GM18873 (cell line): Measurements from ENCODE around the gene RPS6KA5.

ENCODE experiments used
- ATAC-seq: cut with Tn5 transposase; IDR thresholded peaks from one replicate; pipeline ENCODE4 v1.9.1; 2021; ENCODE audit warnings: mild to moderate bottlenecking, moderate library complexity, moderate number of reproducible peaks; ENCODE audit not compliant: unreplicated experiment, low FRiP score

The RPS6KA5 gene

GRCh38 chr14:91032248-91032647 is 28.2 kb downstream of the RPS6KA5 start:
- no peak for ATAC-seq

GRCh38 chr14:91031666-91032065 is 28.8 kb downstream of the RPS6KA5 start:
- no peak for ATAC-seq

DNA sequence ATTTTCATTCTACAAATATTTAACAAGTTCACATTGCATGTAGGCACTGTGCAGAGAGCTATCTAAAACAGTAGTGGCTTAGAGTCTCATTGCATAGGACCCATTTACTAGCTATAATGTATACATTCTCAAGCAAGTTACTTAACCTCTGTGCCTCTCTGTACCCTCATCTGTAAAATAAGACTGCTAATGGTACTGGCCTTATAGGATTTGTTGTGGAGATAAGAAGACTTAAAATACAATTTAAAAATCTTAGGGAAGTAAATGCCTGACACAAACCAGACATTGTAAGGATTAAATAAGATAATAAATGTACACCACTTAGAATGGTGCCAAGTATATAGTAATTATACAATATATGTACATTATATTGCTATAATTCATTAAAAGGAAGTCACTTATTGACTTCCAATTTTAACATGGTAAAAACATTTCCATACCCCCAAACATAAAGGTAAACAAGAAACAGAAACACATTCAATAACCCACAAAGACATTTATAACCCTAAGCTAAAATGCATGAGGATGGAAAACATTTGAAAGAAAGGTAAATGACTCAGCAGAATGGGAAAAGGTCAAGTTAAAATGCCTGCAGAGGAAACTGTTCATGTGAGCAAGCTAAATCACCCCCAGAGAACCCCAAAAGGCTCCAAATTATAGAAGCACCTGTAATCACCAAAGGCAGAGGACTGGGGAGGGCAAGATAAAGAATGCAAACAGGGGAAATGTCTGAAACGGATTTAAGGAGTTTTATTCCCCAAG is 30.8 kb downstream of the RPS6KA5 start:
- ATAC-seq = no peak

DNA sequence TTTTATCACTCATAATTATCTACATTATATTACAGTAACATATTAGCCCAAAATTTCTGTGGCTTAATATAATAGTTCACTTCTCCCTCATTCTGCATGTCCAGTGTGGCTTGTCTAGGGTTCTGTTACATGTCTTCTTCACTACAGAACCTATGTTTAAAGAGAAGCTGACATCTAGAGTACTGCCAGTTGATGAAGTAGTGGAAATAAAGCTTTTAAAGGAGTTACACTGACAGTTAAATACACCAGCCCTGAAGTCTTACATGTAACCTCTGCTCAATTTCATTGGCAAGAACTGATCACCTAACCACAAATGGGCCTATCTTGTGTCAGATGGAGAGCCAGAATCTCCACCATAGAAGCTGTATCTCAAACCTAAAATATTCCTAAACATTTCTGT is 32.9 kb downstream of the RPS6KA5 start:
- no peak for ATAC-seq

- ATAC-seq = peak; percentile 86
These were observed 37.8 kb downstream of the RPS6KA5 start for GRCh38 chr14:91022622-91023028.

DNA sequence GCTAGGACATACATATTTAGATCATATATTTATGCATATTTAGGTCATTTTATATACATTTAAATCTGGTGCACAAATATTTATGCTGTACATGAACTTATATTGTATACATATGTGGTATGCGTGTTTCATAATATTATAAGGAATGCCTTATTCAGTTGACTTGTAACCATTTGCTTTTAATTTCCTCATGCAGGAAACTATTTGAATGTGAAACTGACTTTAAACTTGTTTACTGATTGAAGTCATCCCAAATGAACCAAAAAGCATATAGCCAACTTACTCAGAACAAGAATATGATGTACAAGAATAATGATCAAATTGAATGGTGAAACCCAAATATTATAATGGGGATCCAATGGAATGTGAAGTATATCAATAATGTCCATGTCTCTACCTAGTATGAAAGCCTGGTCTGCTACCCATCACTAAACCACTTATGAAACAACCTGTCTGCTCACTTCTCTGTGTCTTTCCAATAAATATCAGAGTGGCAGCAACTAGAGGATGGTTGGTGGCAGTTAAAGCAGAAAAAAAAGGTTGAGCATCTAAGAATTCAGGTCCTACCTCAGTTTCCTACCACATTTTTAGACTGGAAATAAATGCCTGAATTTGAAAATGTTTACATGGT is 38.3 kb downstream of the RPS6KA5 start:
- ATAC-seq = no peak

DNA sequence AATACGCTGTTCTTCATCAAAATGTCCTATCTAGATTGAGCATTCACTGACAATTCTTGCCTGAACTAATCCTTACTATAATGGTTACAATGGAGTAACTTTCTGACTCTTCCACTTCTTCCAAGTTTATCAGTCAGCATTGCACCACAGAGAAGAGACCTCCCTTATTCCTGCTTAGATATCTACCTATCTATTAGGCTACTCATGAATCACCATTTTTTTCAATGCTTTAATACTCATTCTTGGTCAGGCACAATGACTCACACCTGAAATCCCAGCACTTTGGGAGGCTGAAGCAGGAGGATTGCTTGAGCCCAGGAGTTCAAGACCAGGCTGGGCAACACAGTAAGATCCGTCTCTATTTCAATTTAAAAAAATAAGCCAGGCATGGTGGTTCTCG is 39.3 kb downstream of the RPS6KA5 start:
- no peak for ATAC-seq

GRCh38 chr14:91019673-91020072 is 40.8 kb downstream of the RPS6KA5 start:
- no peak for ATAC-seq

GRCh38 chr14:91018481-91018880 is 42.0 kb downstream of the RPS6KA5 start:
- no peak for ATAC-seq

GRCh38 chr14:91016800-91017410 is 43.5 kb downstream of the RPS6KA5 start:
- ATAC-seq = no peak

DNA sequence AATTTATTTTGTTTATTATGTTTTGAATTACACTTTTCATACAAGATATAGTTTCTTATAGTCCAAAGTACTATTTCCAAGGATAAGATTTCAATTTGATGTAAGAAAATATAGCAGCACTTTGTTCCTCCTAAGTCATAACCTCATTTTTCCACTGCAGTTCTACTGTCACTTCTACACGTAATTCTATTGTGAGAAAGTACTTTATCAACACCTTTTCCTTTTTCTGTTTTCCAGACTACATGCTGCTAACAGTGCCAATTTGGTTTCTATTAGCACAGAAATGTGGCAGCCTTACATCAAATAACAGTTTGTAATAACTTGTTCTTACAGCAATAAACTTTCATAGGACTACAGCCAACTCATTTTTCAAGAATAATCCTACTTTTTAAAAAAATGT is 45.0 kb downstream of the RPS6KA5 start:
- ATAC-seq = no peak

- no peak for ATAC-seq
These were observed 48.4 kb downstream of the RPS6KA5 start for GRCh38 chr14:91012045-91012444.

GRCh38 chr14:91010153-91010533 is 50.3 kb downstream of the RPS6KA5 start:
- ATAC-seq = no peak

GRCh38 chr14:91009501-91010152 is 50.8 kb downstream of the RPS6KA5 start:
- ATAC-seq = peak; percentile 74

GRCh38 chr14:91008759-91009409 is 51.6 kb downstream of the RPS6KA5 start:
- ATAC-seq = no peak

DNA sequence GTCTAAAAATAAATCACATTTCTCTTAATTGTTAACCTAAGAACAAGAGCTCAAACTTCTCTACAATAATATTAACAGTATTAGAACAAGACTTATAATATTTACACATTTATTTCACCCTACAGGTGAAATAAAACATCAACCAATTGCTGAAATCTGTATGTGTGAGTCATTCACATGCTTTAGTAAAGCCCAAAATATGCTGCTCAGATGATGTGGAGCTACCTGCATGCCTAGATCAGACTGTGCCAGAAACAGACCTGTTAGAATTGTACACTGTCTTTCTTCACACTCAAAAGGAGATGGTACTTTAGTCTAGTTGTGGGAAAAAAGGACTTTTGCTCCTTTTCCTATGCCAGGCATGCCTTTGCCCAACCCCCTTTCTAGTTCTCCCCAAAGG is 54.7 kb downstream of the RPS6KA5 start:
- ATAC-seq = no peak

GRCh38 chr14:91004987-91005386 is 55.5 kb downstream of the RPS6KA5 start:
- ATAC-seq = no peak

- no peak for ATAC-seq
These were observed 61.1 kb downstream of the RPS6KA5 start for GRCh38 chr14:90999299-90999698.

DNA sequence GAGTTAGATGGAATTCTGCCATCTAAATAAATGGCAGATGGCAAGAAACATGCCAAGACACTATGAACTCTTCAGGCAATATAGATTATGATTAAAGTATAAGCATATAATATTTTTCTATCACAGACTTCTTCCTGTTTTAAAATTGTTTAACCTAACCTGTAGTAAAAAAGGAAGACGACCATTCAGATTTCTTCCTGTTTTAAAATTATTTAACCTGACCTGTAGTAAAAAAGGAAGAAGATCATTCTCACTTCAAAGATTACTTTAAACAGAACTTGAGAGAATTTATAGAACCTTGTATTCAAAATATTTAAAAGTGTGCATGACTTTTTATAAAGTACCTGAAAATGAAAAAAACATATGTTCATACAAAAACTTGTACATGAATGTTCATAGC is 63.5 kb downstream of the RPS6KA5 start:
- no peak for ATAC-seq

- no peak for ATAC-seq
These were observed 64.7 kb downstream of the RPS6KA5 start for GRCh38 chr14:90995785-90996184.

GRCh38 chr14:90993792-90994191 is 66.6 kb downstream of the RPS6KA5 start:
- ATAC-seq = no peak
